H1 (cell line): ENCODE measurements around the gene UBB. TPM values are rescaled to one million over a fixed set of nuclear protein-coding genes. Genes with fewer than 3 reads are reported as not detected.

ENCODE experiments used
- CHD2 ChIP-seq: IDR thresholded peaks from 2 replicates; pipeline ENCODE4 v1.6.1; 2012; ENCODE audit warnings: low read length, improper control_type of control experiment
- HDAC2 ChIP-seq, 2 experiments: fragments of 300-600 bp in 1 of 2; sonication (generic) in 1 of 2; IDR thresholded peaks; 2 replicates each; pipeline ENCODE4 v1.6.1; 2011 to 2012; ENCODE audit warnings: low read depth in 2 of 2, low read length in 2 of 2, mild to moderate bottlenecking in 2 of 2, moderate library complexity in 2 of 2, borderline replicate concordance in 1 of 2, inconsistent platforms in 1 of 2
- KDM5A ChIP-seq: fragments of 200-600 bp; IDR thresholded peaks from 2 replicates; pipeline ENCODE4 v1.7.1; 2012; ENCODE audit warnings: mild to moderate bottlenecking, low read length, inconsistent platforms, mixed read lengths
- YY1 ChIP-seq: IDR thresholded peaks from 2 replicates; pipeline ENCODE4 v1.6.1; 2011; ENCODE audit warnings: low read depth, mild to moderate bottlenecking, low read length
- polyA plus RNA-seq, 7 experiments: library from polyadenylated mRNA; depleted of rRNA in 3 of 7; stranded (reverse) in 5 of 7; unstranded in 2 of 7; fragments of >200 nt in 5 of 7; fragments of 200-250 nt in 2 of 7; gene quantifications; 1 replicate in 5 of 7; 2 replicates in 1 of 7; 4 replicates in 1 of 7; pipeline versions ENCODE4 v1.2.1 to v1.2.3, GENCODE V29; 2011 to 2013; ENCODE audit warnings: missing spikeins in 2 of 7, mixed read lengths in 2 of 7
- total RNA-seq: library from RNA; stranded (reverse); fragmentation: NEBNext Ultra II Directional; extraction: Animal tissue kit (Norgen Biotek cat#: 25700); gene quantifications from 2 replicates; pipeline ENCODE4 v1.2.1, GENCODE V29; 2021

UBB gene
- total and polyA plus RNA-seq, 2 of the 8 experiments (the other 6 are each of a cell fraction or from before 2014, with no cell fraction given): 1,597 to 1,605 TPM

GRCh38 chr17:16430650-16431049, 49.8 kb downstream of the UBB start (continued):
- TF ChIP-seq HDAC2 (IDR thresholded peaks at IDR 0.05; ENCODE audit: borderline replicate concordance in 1 of 2, low read depth in 2 of 2, low read length in 2 of 2): no peak
- TF ChIP-seq CHD2: no peak
- no peak for TF ChIP-seq YY1
- TF ChIP-seq KDM5A: no peak
